Transverse colon (tissue), 4 donors: ENCODE results near the gene FAM53A.

Source experiments
- CTCF ChIP-seq, 5 experiments: fragments of 200-600 bp in 3 of 5; fragments of 450-650 bp in 2 of 5; sonication (generic) in 3 of 5; IDR thresholded peaks; 1 replicate in 2 of 5; 2 replicates in 3 of 5; pipeline ENCODE4 v1.5.1; 2016 to 2017; ENCODE audit warnings: antibody characterized with exemption in 5 of 5, inconsistent platforms in 3 of 5, mild to moderate bottlenecking in 2 of 5, moderate library complexity in 1 of 5
- EP300 ChIP-seq: sonication (generic); formaldehyde crosslinking; IDR thresholded peaks from one replicate; pipeline ENCODE4 v1.6.1; 2017; ENCODE audit warnings: antibody characterized with exemption, low read depth
- POLR2A ChIP-seq: fragments of 450-650 bp; IDR thresholded peaks from one replicate; pipeline ENCODE4 v1.6.1; 2016; ENCODE audit warnings: antibody characterized with exemption, mild to moderate bottlenecking, moderate library complexity
- POLR2AphosphoS5 ChIP-seq, 3 donors: sonication (generic); formaldehyde crosslinking; IDR thresholded peaks; one replicate each; pipeline ENCODE4 v1.6.1; 2016; ENCODE audit warnings: antibody characterized with exemption in 3 of 3

DNA sequence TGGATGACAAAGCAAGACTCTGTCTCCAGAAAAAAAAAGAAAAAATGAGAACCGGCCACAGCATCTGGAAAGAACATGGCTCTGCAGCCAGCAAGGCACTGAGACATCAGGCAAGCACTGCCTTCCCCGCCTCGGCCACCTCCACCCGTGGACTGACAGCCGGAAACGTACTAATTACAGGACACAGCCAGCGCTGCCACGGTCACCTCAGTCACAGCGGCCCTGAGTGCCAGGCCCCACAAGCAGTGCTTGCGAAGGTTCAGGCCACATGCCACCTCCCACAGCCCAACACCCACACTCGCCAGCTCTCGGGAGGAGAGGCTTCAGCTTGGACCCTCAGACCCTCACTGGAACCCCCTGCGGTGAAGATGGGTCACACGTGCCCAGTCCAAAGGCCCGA is 16.8 kb downstream of the FAM53A start:
- TF ChIP-seq CTCF (IDR thresholded peaks at IDR 0.05): no peak
- TF ChIP-seq POLR2A: no peak
- TF ChIP-seq POLR2AphosphoS5 (IDR thresholded peaks at IDR 0.05): no peak
- TF ChIP-seq EP300: no peak
